ENCODE data around the gene SLC35E2B.
A peak's percentile ranks its signal among the peaks of the same experiment; 100 is the strongest.

Gene SLC35E2B

DNA sequence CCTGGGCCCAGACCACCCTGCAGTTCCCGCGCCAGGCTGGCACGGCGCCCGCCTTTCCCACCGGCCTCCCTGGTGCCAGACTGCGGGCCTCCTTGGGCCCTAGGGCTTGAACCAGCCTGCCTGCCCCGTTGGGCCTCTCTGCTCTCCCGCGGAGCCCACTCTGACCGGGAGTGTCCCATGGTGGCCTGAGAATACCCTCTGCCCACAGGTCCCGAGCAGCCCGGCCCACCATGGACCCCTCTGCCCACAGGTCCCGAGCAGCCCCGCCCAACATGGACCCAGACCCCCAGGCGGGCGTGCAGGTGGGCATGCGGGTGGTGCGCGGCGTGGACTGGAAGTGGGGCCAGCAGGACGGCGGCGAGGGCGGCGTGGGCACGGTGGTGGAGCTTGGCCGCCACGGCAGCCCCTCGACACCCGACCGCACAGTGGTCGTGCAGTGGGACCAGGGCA lies 69.4 kb downstream of the SLC35E2B start:
- DNase-seq: no peak

DNA sequence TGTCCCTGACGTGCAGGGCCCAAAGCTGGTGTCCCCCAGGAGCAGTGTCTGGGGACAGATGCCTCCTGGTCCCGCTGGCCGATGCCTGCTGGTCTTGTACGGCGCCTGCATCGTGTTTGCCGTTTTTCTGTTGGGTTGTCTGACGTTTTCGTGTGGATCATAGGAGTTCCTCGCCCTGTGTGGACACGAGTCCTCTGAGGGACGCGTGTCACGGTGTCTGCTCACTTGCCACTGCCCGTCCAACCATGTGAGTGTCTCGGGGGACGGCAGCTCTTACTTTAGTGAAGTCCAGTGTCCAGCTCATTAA lies 69.9 kb downstream of the SLC35E2B start:
- no peak for DNase-seq

DNA sequence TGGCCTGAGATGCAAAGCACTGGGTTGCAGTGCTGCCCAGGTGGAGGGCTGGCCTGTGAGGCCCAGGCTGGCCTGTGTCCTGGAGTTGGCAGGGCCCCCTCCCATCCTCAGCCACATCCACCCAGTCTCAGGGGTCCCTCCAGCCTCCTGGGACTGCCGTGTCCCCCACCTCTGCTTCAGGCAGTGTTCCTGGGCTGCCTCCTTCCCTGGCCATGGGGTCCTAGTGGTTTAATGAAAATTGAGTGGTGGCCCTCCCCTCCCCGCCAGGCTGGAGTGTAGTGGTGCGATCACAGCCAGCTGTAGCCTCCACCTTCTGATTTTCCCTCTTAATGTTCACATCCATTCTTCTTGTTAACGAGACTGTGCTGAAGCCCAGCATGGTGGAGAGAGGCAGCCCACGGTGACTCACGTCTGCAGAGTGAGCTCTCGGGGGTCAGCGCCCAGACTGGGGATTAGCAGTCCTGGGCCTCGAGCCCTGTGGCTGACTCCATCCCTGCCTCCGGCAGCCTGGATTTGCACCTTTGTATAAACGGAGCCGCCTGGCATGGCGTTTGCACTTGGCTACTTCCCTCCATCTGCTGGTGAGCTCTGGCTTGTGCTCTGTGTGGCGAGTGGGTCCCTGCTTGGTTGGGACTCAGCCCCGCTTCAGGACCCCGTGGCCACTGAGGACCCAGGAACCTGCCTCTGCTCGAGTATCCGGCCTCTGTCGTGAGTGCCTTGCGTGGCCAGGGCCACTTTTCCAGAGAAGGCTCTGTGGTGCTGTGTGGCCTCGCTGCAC lies 70.4 kb downstream of the SLC35E2B start:
- no peak for DNase-seq

DNA sequence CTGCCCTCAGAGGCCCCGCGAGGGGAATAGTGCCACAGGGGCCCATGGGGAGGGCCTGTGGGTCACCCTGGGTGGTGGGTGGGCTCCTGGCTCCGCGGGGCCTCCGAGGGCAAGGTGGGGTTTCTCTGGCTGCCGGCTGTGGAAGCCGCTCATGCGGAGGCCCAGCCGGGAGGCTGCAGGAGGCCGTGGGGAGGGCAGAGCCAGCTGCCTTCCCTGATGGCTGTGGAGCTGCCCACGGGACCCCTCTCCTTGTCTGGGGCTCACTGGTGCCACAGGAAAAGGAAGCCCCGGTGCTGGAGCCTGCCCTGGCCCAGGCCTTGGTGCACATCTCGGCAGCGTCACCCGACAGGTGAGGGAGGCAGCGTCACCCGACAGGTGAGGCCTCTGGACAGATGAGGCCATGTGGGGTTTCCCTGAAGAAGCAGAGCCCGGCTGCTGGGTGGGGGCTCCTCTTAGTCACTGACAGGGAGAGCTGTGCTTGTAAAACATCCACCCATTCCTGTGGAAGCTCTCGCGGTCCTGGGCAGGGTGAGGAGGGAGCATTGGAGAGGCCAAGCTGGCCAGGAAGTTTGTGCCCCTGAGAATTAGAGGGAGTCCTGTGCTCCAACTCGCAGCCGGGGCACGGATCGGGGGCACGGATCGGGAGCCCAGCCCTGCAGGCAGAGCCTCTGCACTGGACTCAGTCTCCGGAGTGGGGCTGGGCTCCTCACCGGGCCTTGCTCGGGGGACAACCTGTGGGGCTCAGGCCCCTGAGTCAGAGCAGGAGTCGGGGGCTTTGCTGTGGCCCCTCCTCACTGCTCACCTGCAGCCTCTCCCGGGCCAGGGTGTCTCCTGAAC lies 71.2 kb downstream of the SLC35E2B start:
- no peak for DNase-seq

DNA sequence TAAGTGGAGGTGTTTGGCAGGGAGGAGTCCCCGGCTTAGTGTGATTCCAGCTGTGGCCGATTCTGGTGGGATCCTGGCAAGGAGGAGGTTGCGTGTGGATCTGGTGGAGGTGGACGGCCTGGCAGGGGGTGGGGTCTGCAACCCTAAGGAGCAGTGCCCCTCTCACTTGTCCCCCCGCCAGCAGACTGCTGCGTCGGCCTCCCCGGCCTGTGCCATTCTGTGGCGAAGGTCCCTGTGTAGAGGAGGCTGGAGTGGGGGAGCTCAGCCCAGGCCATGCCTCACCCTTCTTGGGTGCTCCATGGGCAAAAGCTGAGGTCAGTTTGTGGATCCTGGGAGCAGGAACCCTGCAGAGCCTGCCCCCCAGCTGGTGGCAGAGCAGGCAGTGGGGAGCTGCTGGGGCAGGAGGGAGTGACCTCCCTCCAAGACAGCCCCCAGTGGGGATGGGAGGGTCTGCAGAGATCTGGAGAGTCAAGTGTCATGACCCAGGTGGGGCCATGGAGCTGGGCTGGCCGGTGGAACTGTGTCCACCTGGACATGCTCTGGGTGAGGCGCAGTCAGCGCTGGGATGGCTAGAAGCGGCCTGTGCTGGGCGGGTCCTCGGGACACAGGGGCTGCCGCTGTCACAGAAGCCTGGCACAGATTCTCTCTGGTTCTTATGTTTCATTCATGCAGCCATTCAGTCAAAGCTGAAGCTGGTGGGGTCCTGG lies 72.0 kb downstream of the SLC35E2B start:
- DNase-seq: no peak

DNA sequence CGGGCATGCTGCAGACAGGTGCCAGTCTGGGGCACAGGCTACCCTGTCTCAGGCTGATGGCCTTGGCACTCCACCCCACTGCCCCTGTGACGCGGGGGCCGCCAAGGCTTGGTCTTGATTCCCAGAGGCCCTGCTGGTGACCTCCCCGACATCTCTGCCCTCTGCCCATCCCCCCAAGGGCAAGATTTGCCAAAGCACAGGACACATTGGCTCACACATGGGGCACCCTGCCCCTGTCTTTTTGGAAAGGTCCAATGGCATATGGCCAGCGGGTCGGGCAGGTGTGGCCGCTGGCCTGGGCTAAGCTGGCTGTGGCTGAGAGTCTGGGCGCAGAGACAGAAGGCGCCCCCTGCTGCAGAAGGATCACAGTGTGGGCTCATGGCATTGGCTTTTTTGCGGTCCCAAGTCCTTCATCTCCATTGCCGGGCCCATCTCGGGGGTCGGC lies 72.7 kb downstream of the SLC35E2B start:
- no peak for DNase-seq

DNA sequence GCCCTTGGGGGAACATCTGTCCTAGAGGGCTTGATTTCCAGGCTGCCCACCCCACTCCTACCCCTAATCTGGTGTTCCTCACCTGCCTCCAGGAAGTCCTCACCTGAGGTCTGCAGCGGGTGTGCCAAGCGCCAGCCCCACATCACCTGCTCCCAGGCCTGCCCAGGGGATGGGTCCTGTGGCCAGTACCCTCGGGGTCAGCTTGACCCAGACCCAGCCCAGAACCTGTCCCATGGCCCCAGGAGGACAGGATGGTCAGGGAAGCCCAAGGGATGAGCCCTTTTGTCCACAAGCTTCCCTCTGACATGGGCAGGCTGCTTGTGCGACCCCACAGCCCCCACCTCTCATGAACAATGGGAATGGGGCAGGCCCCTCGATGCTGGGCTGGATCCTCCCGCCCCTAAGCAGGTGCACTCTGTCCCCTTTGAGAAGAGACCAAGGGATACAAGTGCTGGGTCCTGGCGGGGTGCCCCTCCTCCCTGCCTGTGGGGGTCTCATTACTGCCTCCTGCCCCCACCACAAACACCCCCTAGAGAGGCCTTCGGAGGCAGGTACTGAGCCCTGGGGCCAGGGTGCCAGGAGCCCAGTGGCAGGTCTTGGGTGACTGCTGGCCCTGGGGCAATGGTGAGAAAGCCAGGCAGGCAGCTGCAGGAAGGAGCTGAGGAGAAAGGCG lies 74.1 kb downstream of the SLC35E2B start:
- no peak for DNase-seq

DNA sequence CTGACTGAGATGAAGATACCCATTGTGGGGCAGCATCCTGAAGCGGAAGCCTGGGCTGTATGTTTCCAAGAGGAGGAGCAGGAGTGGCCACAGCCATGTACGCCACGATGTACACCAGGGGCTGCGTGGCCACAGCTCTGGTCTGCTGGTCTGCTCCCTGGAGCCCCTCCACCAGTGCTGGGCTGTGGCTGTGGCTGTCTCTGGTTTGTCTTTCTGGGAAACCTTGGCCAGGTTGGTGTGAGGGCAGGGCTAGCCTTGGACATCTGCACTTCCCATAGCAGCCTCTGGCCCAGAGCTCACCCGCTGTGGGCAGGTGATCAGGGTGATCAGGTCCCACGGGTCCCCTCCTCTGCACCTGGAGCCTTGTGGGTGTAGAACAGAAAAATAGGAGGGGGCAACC lies 74.7 kb downstream of the SLC35E2B start:
- no peak for DNase-seq

DNA sequence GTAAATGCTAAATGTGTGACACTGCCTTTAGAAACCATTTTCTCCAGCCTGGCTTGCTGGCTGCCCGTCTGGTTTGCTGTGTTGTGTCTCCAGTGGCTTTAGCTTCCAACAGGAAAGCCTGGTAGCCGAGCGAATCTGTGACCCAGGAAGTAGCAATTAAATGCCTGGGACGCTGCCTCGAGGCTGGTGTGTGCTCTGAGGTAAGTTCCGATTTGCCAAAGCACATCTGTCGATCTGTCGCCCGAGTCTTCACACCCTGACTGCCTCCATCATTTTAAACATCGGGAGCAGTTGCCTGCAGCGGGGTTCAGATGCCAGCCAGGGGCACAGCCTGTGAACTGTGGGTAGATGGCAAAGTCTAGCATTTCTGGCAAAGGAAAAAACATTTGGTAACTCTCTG lies 75.1 kb downstream of the SLC35E2B start:
- no peak for DNase-seq

DNA sequence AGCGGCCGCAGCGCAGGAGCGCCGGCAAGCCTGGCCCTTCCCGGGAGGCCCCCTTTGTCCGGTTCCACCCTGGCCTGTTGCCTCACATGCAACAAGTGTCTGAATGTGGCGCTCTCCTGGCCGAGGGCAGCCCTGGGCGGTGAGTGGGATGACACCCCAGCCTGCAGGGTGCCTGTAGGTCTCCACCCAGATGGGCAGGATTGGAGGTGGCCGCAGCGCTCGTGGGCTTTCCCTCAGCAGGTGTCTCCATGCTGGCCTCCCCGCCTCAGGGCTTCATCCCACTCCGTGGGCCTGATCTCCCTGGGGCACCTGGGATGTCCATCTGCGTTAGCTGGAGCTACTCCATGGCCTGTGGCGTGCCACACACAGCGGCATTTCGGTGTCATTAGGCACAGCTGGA lies 75.8 kb downstream of the SLC35E2B start:
- no peak for DNase-seq

DNA sequence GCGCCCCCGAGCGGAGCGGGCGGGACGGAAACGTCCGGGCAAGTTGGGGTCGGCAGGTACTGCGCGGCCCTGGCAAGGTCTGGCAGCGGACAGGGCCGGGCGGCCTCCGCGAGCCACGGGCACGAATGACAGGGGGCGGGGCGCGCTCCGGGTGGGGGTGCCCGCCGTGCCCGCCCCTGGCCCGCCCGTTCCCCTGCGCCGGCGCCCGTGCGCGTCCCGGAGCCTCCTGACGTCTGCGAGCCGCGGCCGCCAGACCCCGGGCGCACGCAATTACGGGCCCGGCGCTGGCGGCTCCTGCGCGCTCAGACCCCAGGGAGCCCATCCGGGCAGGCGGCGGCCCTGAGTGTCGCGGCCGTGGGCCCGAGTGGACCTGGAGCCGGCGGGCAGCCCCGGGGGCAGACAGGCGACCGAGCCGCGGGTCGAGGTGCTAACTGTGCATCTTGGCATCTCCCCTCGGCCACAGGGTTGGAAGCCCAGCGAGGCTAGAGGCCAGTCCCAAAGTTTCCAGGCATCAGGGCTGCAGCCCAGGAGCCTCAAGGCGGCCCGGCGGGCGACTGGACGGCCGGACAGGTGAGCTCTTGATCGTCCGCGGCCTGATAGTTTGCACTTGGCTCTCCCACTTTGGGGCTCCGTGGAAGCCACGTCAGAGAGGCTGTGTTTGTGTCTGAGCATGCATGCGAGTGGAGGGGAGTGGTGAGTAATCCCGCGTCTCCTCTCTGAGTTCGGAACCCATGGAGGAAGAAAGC lies 76.4 kb downstream of the SLC35E2B start:
- DNase-seq: peak; percentile 36

DNA sequence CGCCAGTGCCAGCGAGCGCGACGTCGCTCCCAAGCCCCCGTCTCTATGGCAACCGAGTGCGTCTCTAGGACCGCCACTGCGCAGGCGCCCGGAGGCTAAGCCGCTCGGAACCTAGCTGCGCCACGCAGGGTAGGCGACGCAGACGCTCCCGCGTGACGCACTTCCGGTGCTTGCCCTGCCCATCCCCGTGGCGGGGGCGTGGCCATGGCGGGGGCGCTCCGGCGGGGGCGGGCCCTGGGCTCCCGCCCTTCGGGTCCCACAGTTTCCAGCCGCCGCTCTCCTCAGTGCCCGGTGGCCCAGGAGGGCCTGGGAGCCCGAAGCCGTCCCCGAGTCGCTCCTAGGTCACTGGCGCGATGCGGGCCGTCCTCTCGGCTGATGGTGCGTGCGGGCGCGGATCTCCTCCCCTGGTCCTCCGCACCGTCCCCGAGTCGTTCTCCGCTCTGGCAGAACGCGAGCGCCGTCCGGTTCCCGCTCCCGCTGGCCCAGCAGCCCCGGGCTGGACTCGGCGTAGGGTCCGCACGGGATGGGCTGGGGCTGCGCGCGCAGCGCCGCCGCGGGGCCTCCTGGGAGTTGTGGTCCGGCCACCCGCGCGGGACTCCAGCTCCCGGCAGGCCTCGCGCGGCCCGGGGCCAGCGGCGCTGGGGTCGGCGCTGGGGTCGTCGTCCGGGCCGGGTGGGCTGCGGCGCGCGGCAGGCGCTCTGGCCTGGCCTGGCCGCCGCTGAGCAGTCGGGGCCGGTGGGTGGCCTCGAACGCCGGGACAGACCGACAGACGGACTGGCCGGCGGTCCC lies 77.1 kb downstream of the SLC35E2B start, which contains the start of gene MIB2:
Gene MIB2, plus strand, starts transcription at position 245 of the 789 bp plus-strand sequence. CDS start 7,953 bp downstream, outside the sequence.
- peak; percentile 96 for DNase-seq

DNA sequence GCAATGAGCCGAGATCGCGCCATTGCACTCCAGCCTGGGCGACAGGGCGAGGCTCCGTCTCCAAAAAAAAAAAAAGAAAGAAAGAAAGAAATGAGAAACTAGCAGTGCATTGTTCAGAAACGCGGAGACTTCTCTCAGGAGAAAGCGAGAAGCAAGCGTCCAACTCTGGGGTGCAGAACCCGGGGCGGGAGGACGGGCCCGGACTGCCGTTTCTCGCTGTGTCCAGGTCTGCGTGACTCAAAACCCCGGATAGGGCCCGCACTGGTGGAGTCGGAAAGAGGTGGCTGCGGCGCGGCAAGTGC lies 77.7 kb downstream of the SLC35E2B start:
- DNase-seq: no peak

DNA sequence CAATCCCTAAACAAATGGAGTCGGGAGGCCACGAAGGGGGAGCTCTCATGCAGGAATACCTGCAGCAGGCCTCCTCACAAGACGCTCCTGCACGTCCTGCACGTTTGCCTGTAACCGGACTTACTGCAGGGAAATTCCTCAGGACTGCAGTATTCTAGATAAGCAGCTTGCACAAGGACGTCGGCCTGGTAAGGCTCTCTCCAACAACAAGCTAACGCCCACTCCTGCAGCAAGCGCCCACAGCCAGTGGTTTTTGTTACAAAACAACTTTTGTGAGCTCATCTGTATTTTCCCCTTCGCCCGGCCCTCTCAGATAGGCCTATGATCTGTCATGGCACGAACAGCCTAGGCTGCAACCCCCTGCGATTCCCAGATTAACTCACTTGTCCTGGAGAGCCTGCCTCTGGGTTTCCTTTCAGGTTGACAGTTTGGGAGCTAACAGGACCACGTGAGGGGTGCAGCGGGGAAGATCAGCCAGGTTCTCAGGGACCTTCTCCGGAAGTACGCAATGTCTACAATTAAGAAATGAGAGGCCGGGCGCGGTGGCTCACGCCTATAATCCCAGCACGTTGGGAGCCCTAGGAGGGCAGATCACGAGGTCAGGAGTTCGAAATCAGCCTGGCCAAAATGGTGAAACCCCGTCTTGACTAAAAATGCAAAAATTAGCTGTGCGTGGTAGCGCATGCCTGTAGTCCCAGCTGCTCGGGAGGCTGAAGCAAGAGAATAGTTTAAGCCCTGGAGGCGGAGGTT lies 78.2 kb downstream of the SLC35E2B start:
- peak; percentile 49 for DNase-seq

DNA sequence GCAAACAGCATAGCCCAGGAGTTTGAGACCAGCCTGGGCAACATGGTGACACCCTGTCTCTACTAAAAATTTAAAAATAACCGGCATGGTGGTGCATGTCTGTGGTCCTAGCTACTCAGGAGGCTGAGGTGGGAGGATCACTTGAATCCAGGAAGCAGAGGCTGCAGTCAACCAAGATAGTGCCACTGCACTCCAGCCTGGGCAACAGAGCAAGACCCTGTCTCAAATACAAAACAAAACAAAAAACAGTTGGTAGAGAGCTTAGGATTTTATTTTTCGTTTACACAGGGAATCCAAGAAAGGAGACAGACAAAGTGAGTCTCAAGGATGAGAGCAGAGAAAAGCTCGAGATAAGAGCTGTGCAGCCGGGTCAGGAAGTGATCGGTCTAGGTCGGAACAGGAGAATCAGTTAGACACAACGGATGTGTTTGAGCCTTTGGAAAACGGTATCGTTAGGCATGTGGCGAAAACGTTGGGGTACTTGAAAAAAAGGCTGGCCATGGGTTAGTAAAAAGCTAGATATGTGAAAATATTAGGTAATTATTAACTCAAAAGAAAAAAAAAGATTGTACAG lies 79.0 kb downstream of the SLC35E2B start:
- no peak for DNase-seq

DNA sequence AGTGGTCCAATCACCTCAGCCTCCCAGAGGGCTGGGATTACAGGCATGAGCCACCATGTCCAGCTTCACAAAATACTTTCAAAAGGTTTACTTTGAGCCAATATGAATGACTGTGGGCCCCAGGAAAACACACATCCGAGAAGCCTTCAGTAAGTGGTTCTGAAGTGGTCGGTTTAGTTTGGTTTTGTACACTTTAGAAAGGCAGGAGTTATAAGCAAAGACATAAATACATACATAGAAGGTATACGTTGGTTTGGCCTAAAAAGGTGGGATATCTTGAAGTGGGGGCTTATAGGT lies 80.5 kb downstream of the SLC35E2B start:
- no peak for DNase-seq

DNA sequence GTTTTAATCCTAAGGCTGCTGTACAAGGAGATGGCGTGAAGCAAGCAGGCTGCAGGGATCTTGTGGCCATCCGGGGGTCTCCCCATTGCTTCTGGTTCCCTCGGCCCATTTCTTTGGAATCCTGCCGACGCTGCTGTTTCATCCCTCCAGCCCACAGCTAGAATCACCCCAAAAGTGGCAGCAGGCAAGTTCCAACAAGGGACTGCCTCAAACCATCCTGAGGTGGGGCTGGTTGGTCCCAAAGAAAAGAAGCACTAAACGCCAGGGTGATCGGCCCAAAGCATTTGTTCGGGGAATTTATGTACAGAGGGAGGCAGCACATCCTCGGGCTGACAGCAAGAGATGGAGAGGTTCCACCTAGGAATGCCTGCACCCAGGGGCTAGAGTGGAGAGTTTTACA lies 81.8 kb downstream of the SLC35E2B start:
- DNase-seq: no peak

DNA sequence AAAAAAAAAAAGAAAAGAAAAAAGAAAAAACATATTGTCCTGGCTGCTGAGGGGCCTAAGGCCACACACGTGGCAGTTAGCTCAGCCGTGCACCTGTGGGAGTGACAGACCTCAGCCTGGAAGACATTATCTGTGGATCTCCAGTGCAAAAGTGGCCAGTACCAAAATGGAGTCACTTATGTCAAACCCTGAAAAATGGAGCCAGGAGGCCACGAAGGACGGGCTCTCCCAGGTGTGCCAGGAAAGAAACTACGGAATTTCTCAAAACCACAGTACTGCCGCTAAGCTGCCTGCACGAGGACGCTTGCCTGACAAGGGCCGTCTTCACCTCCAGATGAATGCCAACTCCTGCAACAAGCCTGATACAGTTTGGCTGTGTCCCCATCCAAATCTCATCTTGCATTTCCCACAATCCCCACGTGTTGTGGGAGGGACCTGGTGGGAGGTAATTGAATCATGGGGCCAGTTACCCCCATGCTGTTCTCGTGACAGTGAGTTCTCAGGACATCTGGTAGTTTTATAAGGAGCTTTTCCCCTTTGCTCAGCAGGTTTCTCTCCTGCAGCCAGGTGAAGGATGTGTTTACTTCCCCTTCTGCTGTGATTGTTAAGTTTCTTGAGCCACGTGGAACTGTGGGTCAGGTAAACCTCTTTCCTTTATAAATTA lies 82.6 kb downstream of the SLC35E2B start:
- DNase-seq: no peak
